ENCODE results near the gene ACAT2. TPM values are rescaled to one million over a fixed set of nuclear protein-coding genes. Genes with fewer than 3 reads are reported as not detected.
"Not testable (repeated sequence)": the region's sequence is repeated elsewhere in the genome, so short reads cannot be mapped to it uniquely, and the experiment has no call there.

The ACAT2 gene
- total RNA-seq, 1 donor from 2014 or later: 0.85 TPM

DNA sequence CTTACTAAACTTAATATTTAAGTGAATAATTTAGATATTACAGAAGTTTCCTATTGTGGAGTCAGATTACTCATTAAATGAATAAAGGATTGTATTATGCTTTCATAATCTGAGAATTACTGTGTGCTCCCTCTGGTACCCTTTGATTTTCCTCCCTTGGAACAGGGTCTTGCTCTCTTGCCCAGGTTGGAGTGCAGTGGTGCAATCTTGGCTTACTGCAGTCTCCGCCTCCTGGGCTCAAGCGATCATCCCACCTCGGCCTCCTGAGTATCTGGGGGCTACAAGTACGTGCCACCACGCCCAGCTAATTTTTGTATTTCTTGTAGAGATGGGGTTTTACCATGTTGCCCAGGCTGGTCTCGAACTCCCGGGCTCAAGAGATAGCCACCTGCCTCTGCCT is 24.9 kb upstream of the ACAT2 start:
- H3K27me3 ChIP-seq: no peaks in the 10 kb centered on the region
- peaks cover 0 to 17% of the 10 kb centered on the region in 2 donors for H3K4me1 ChIP-seq
- intact Hi-C loops (cut with DNase I): no loop called here
- DNase-seq (ENCODE audit: low spot score in 2 of 2): no peak
- H3K9me3 ChIP-seq: no peaks in the 10 kb centered on the region
- H3K4me3 ChIP-seq: no peak overlapping the region
- peaks cover 19 to 23% of the 10 kb centered on the region in 2 donors for H3K36me3 ChIP-seq
- no peak overlapping the region for H3K27ac ChIP-seq
- TF ChIP-seq, protein P1, sequence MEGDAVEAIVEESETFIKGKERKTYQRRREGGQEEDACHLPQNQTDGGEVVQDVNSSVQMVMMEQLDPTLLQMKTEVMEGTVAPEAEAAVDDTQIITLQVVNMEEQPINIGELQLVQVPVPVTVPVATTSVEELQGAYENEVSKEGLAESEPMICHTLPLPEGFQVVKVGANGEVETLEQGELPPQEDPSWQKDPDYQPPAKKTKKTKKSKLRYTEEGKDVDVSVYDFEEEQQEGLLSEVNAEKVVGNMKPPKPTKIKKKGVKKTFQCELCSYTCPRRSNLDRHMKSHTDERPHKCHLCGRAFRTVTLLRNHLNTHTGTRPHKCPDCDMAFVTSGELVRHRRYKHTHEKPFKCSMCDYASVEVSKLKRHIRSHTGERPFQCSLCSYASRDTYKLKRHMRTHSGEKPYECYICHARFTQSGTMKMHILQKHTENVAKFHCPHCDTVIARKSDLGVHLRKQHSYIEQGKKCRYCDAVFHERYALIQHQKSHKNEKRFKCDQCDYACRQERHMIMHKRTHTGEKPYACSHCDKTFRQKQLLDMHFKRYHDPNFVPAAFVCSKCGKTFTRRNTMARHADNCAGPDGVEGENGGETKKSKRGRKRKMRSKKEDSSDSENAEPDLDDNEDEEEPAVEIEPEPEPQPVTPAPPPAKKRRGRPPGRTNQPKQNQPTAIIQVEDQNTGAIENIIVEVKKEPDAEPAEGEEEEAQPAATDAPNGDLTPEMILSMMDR (IDR thresholded peaks at IDR 0.05): no peak

DNA sequence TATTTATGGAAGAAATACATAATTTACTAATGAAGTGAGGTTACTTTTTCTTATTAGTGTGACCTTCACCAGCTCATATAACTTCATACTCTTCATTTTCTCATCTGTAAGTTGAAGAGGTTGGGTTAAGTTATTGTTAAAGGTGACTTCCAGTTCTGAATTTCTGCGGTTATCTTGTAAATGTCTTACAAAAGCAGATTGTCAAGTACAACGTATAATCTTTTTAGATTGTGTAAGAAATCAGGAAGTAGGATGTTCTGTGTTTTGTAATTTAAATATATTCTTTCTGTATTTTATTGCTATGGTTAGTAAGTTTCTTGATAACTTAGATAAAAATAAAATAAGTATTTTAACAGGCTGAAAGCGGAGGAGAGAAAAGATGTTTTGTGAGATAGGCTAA is 22.5 kb upstream of the ACAT2 start:
- no peaks in the 10 kb centered on the region for H3K27me3 ChIP-seq
- peaks cover 0 to 13% of the 10 kb centered on the region in 2 donors for H3K4me1 ChIP-seq
- TF ChIP-seq, protein P1 (IDR thresholded peaks at IDR 0.05): no peak
- H3K9me3 ChIP-seq: no peaks in the 10 kb centered on the region
- no peak overlapping the region for H3K4me3 ChIP-seq
- intact Hi-C loops (cut with DNase I): no loop called here
- no peak overlapping the region for H3K27ac ChIP-seq
- no peak for DNase-seq (ENCODE audit: low spot score in 2 of 2)
- H3K36me3 ChIP-seq: peaks cover 42 to 48% of the 10 kb centered on the region in 2 donors

DNA sequence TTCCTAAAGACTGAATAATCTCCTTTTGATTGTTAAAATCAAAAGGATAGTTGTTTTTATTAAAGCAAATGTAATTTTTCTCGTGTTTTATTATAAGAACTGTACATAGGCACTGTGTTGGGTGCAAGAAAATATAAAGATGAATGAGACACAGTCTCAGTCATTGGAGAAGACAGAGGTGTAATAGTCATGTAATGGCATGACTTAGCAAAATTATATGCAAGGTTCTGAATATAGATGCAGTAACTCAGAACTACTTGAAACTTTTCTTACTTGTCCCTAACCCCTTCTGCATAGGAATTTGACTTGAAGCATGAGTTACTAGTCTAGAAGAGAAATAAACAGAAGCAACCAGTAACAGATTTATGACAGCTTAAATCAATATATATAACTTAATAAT is 19.7 kb upstream of the ACAT2 start:
- intact Hi-C loops (cut with DNase I): no loop called here
- H3K9me3 ChIP-seq: no peaks in the 10 kb centered on the region
- TF ChIP-seq, protein P1 (IDR thresholded peaks at IDR 0.05): no peak
- H3K4me3 ChIP-seq: no peak overlapping the region
- no peak overlapping the region for H3K27ac ChIP-seq
- H3K4me1 ChIP-seq: peaks cover 0 to 3% of the 10 kb centered on the region in 2 donors
- H3K36me3 ChIP-seq: peaks cover 65 to 76% of the 10 kb centered on the region in 2 donors
- DNase-seq (ENCODE audit: low spot score in 2 of 2): no peak
- no peaks in the 10 kb centered on the region for H3K27me3 ChIP-seq

DNA sequence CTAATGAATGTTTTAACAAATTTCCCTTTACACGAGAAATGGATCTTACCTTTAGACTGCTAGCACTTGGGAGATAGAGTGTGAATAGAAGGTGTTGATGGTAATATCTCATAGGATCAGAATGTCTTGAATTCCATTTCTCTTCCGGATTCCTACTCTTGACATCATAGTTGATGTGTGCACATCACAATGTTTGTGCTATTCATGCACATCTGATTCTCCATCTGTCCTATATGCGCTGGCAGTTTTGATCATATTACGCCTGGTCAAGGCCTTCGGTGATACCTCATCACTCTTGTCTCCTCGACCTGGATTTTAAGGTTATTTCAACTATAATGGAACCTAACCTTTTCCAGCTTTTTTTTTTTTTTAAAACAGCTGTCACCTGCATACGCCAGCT is 16.8 kb upstream of the ACAT2 start:
- TF ChIP-seq, protein P1 (IDR thresholded peaks at IDR 0.05): no peak
- no peak overlapping the region for H3K27ac ChIP-seq
- H3K9me3 ChIP-seq: no peaks in the 10 kb centered on the region
- DNase-seq (ENCODE audit: low spot score in 2 of 2): no peak
- H3K36me3 ChIP-seq: peaks cover 86 to 93% of the 10 kb centered on the region in 2 donors
- intact Hi-C loops (cut with DNase I): no loop called here
- H3K4me1 ChIP-seq: no peaks in the 10 kb centered on the region
- H3K4me3 ChIP-seq: no peak overlapping the region
- no peaks in the 10 kb centered on the region for H3K27me3 ChIP-seq

DNA sequence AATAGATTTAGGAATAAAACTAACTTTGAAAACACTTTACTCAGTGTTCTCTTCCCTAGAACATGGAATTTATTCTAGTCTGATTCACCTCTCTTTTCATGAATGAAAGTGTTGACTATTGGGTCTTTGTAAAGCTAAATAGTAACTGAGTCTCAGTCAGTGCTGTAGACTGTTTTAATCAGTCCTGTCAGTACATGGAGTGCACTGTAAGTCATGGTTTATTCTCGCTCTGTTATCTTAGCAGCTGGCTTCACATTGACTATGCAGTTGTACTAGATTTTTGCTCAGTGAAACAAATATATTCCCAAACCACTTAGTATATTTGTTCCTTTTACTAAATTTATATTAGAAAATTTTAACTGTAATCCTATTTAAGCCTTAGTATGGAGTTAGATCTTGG is 15.1 kb upstream of the ACAT2 start:
- TF ChIP-seq, protein P1 (IDR thresholded peaks at IDR 0.05): no peak
- intact Hi-C loops (cut with DNase I): no loop called here
- no peak overlapping the region for H3K27ac ChIP-seq
- no peak overlapping the region for H3K4me3 ChIP-seq
- H3K36me3 ChIP-seq: peaks cover 74 to 97% of the 10 kb centered on the region in 2 donors
- no peaks in the 10 kb centered on the region for H3K27me3 ChIP-seq
- no peaks in the 10 kb centered on the region for H3K9me3 ChIP-seq
- H3K4me1 ChIP-seq: no peaks in the 10 kb centered on the region
- DNase-seq (ENCODE audit: low spot score in 2 of 2): no peak

DNA sequence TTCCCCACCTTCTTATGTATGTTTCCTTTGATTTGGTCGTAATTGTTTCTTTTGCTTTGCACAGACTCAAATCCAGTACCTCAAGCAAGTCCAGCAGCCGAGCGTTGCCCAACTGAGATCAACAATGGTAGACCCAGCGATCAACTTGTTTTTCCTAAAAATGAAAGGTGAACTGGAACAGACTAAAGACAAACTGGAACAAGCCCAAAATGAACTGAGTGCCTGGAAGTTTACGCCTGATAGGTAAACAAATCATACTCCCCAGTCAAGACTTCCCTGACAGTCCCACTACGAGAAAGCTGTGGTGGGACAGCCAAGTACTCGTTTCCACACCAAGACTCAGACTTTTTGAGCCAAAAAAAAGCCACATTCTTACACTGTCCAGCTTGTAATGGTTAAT is 13.7 kb upstream of the ACAT2 start:
- H3K4me1 ChIP-seq; H3K4me3 ChIP-seq; H3K27me3 ChIP-seq; H3K27ac ChIP-seq; H3K9me3 ChIP-seq; intact Hi-C loops (cut with DNase I); DNase-seq (ENCODE audit: low spot score in 2 of 2): not testable (repeated sequence)
- H3K36me3 ChIP-seq: peaks cover 74 to 95% of the 10 kb centered on the region in 2 donors

All from ascending aorta (tissue), 2 donors.